Esophagus (tissue), 2 donors: ENCODE results near the gene MAPK4. TPM values are rescaled to one million over a fixed set of nuclear protein-coding genes. Genes with fewer than 3 reads are reported as not detected.
"Not testable (repeated sequence)": the region's sequence is repeated elsewhere in the genome, so short reads cannot be mapped to it uniquely, and the experiment has no call there.

Source experiments
- H3K27ac ChIP-seq, 2 donors: one replicate each; pipeline ENCODE4 v1.5.1; 2013; ENCODE audit warnings: low read depth in 2 of 2, mild to moderate bottlenecking in 2 of 2, inconsistent platforms in 1 of 2, low read length in 1 of 2, moderate library complexity in 1 of 2
- H3K27me3 ChIP-seq, 2 donors: one replicate each; pipeline ENCODE4 v1.6.1; 2013; ENCODE audit warnings: low read length in 2 of 2, control low read depth in 1 of 2, mild to moderate bottlenecking in 1 of 2; ENCODE audit not compliant: insufficient read depth in 2 of 2, control insufficient read depth in 1 of 2
- H3K36me3 ChIP-seq, 2 donors: one replicate each; pipeline ENCODE4 v1.6.1; 2013; ENCODE audit warnings: low read length in 1 of 2; ENCODE audit not compliant: control insufficient read depth in 2 of 2, insufficient read depth in 2 of 2
- H3K4me1 ChIP-seq, 2 donors: one replicate each; pipeline ENCODE4 v1.6.1; 2013; ENCODE audit warnings: low read length in 1 of 2; ENCODE audit not compliant: control insufficient read depth in 2 of 2, insufficient read depth in 2 of 2
- H3K4me3 ChIP-seq, 2 donors: one replicate each; pipeline ENCODE4 v1.5.1; 2013; ENCODE audit warnings: low read length in 2 of 2, mild to moderate bottlenecking in 2 of 2, low read depth in 1 of 2, moderate library complexity in 1 of 2
- H3K9me3 ChIP-seq, 2 donors: one replicate each; pipeline ENCODE4 v1.6.1; 2013; ENCODE audit warnings: mild to moderate bottlenecking in 2 of 2, low read depth in 1 of 2, low read length in 1 of 2, moderate library complexity in 1 of 2; ENCODE audit not compliant: control insufficient read depth in 2 of 2, insufficient read depth in 1 of 2
- WGBS, 2 donors: extraction: QIAGEN DNeasy Blood & Tissue Kit; methylation state at CpG; one replicate each; pipeline ENCODE4 v1.1.7; 2013; 5-methylcytosine and 5-hydroxymethylcytosine counted together
- polyA plus RNA-seq, 2 donors: library from polyadenylated mRNA; stranded (reverse); fragments of 200-250 nt; gene quantifications; one replicate each; pipeline ENCODE4 v1.2.3, GENCODE V29; 2013
- donor health status: healthy with polysubstance abuse.
- donor health status: Bipolar disorder and iron deficiency.

MAPK4 gene
- polyA plus RNA-seq, 2 donors: 0.16 to 0.65 TPM

GRCh38 chr18:50754297-50754696, 194.4 kb downstream of the MAPK4 start:
- Histone ChIP-seq H3K4me1 (no peaks in the 10 kb centered on the region), H3K36me3 (no peaks in the 10 kb centered on the region), H3K27me3 (no peaks in the 10 kb centered on the region), H3K4me3 (no peak overlapping the region), H3K9me3 (no peaks in the 10 kb centered on the region), H3K27ac (no peak overlapping the region)
- 94 to 95% methylated on average over 3 of the region's 3 CpGs for WGBS, 2 donors

GRCh38 chr18:50757358-50757757, 197.5 kb downstream of the MAPK4 start:
- no peak overlapping the region for H3K4me3 ChIP-seq
- no peaks in the 10 kb centered on the region for H3K4me1 ChIP-seq
- H3K27me3 ChIP-seq: no peaks in the 10 kb centered on the region
- no peaks in the 10 kb centered on the region for H3K36me3 ChIP-seq
- 74 to 76% methylated on average over 7 of the region's 7 CpGs for WGBS, 2 donors
- no peaks in the 10 kb centered on the region for H3K9me3 ChIP-seq
- H3K27ac ChIP-seq: no peak overlapping the region

- Histone ChIP-seq H3K4me3 (no peak overlapping the region), H3K9me3 (peaks cover 0 to 10% of the 10 kb centered on the region in 2 donors), H3K4me1 (no peaks in the 10 kb centered on the region), H3K27ac (no peak overlapping the region), H3K27me3 (peaks cover 0 to under 1% of the 10 kb centered on the region in 2 donors), H3K36me3 (no peaks in the 10 kb centered on the region)
Observed at GRCh38 chr18:50769463-50769862, 209.6 kb downstream of the MAPK4 start.

- H3K27me3 ChIP-seq: peaks cover 0 to 2% of the 10 kb centered on the region in 2 donors
- 78 to 80% methylated on average over 9 of the region's 9 CpGs for WGBS, 2 donors
- no peak overlapping the region for H3K27ac ChIP-seq
- no peak overlapping the region for H3K4me3 ChIP-seq
- H3K36me3 ChIP-seq: no peaks in the 10 kb centered on the region
- H3K4me1 ChIP-seq: no peaks in the 10 kb centered on the region
- H3K9me3 ChIP-seq: no peaks in the 10 kb centered on the region
Observed at GRCh38 chr18:50775207-50775606, 215.3 kb downstream of the MAPK4 start.

GRCh38 chr18:50775726-50776125, 215.8 kb downstream of the MAPK4 start:
- 94 to 96% methylated on average over 14 of the region's 14 CpGs for WGBS, 2 donors
- peaks cover 0 to 2% of the 10 kb centered on the region in 2 donors for H3K27me3 ChIP-seq
- H3K27ac ChIP-seq: no peak overlapping the region
- H3K4me1 ChIP-seq: no peaks in the 10 kb centered on the region
- no peaks in the 10 kb centered on the region for H3K9me3 ChIP-seq
- H3K4me3 ChIP-seq: no peak overlapping the region
- H3K36me3 ChIP-seq: no peaks in the 10 kb centered on the region

GRCh38 chr18:50776383-50776782, 216.5 kb downstream of the MAPK4 start:
- Histone ChIP-seq H3K4me3 (no peak overlapping the region), H3K27ac (no peak overlapping the region), H3K36me3 (no peaks in the 10 kb centered on the region), H3K4me1 (no peaks in the 10 kb centered on the region), H3K9me3 (no peaks in the 10 kb centered on the region), H3K27me3 (peaks cover 0 to 2% of the 10 kb centered on the region in 2 donors)
- 70 to 77% methylated on average over 4 of the region's 4 CpGs for WGBS, 2 donors

- H3K4me1 ChIP-seq, H3K36me3 ChIP-seq, H3K27me3 ChIP-seq, H3K27ac ChIP-seq, H3K4me3 ChIP-seq, H3K9me3 ChIP-seq: not testable (repeated sequence)
- WGBS, 2 donors: 84 to 86% methylated on average over 3 of the region's 3 CpGs
Observed at GRCh38 chr18:50779021-50779420, 219.1 kb downstream of the MAPK4 start.

Other genes with a start within 250 kb of the MAPK4 start
- 1 to 10 TPM; 2.4 to 3.1 TPM for gene SKA1, start 185.0 kb upstream of the MAPK4 start, polyA plus RNA-seq